Measurements from ENCODE around the gene RBMY1A1. TPM values are rescaled to one million over a fixed set of nuclear protein-coding genes. Genes with fewer than 3 reads are reported as not detected.
"Not testable (repeated sequence)": the region's sequence is repeated elsewhere in the genome, so short reads cannot be mapped to it uniquely, and the experiment has no call there.

Gene RBMY1A1
- total and polyA plus RNA-seq, 2 donors (not counting 1 experiment from before 2014, with no cell fraction given) = not detected

DNA sequence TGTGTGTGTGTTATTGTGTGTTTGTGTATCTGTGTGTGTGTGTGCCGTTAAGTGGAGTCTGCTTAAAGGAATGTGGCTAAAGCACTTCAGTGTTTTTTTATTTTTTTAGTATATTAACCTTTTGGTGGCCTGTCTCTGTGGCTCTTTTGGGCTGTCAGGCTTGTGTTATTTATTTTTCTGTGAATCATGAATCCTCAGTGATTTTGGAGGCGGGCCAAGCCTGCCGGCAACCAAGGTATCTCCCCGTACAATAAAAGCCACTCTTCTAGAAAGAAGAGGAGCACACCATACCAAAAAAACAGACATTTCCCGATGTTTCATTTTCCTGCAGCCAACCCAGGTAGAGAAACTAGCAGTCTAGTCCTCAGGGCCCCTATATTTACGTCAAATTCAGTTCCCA is 57.4 kb downstream of the RBMY1A1 start:
- Mint-ChIP-seq H3K4me1 (peaks cover 1% of the 10 kb centered on the region), H3K9me3 (ENCODE audit: insufficient read depth) (no peaks in the 10 kb centered on the region), H3K4me3 (no peak overlapping the region), H3K27me3 (no peaks in the 10 kb centered on the region), H3K27ac (no peak overlapping the region)
- Histone ChIP-seq H3K27me3 (replicated peaks in 1 of 4; ENCODE audit: control extremely low read depth in 1 of 4, control insufficient read depth in 3 of 4, insufficient read depth in 4 of 4, low read length in 3 of 4) (no peaks in the 10 kb centered on the region), H3K4me2 (replicated peaks; ENCODE audit: low read depth, low read length, poor library complexity, severe bottlenecking) (no peak overlapping the region), H3K4me3 (ENCODE audit: control extremely low read depth in 1 of 5, extremely low read depth in 1 of 5, insufficient read depth in 1 of 5, low read depth in 2 of 5, low read length in 4 of 5) (no peak overlapping the region), H3K4me1 (ENCODE audit: control insufficient read depth in 2 of 2, insufficient read depth in 2 of 2, low read length in 2 of 2) (no peaks in the 10 kb centered on the region), H3K9me3 (ENCODE audit: control extremely low read depth in 1 of 3, control insufficient read depth in 2 of 3, insufficient read depth in 1 of 3, low read length in 2 of 3) (no peaks in the 10 kb centered on the region), H2AFZ (ENCODE audit: insufficient read depth, low read depth, low read length, poor library complexity, severe bottlenecking) (no peak overlapping the region), H3K36me3 (replicated peaks in 1 of 2; ENCODE audit: control extremely low read depth in 1 of 2, control insufficient read depth in 1 of 2, extremely low read depth in 1 of 2, insufficient read depth in 2 of 2, low read length in 1 of 2) (no peaks in the 10 kb centered on the region), H3K9ac (ENCODE audit: low read length) (no peak overlapping the region), H3K79me2 (ENCODE audit: control insufficient read depth, insufficient read depth, low read length) (no peaks in the 10 kb centered on the region), H4K20me1 (ENCODE audit: control insufficient read depth, insufficient read depth, low read length, poor library complexity, severe bottlenecking) (no peaks in the 10 kb centered on the region), H3K27ac (ENCODE audit: low read length in 2 of 2) (no peak overlapping the region)
- ChIA-PET POLR2A (no interaction called here), CTCF (no interaction called here)
- DNase-seq (no peak), ATAC-seq (ENCODE audit: low read depth) (no peak)
- TF ChIP-seq, protein P1, sequence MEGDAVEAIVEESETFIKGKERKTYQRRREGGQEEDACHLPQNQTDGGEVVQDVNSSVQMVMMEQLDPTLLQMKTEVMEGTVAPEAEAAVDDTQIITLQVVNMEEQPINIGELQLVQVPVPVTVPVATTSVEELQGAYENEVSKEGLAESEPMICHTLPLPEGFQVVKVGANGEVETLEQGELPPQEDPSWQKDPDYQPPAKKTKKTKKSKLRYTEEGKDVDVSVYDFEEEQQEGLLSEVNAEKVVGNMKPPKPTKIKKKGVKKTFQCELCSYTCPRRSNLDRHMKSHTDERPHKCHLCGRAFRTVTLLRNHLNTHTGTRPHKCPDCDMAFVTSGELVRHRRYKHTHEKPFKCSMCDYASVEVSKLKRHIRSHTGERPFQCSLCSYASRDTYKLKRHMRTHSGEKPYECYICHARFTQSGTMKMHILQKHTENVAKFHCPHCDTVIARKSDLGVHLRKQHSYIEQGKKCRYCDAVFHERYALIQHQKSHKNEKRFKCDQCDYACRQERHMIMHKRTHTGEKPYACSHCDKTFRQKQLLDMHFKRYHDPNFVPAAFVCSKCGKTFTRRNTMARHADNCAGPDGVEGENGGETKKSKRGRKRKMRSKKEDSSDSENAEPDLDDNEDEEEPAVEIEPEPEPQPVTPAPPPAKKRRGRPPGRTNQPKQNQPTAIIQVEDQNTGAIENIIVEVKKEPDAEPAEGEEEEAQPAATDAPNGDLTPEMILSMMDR (IDR thresholded peaks at IDR 0.05) = no peak
- no peak for TF ChIP-seq EZH2 (IDR thresholded peaks at IDR 0.05; ENCODE audit: borderline replicate concordance, insufficient read depth, low read depth, low read length, poor library complexity, severe bottlenecking)
- WGBS (ENCODE audit: insufficient coverage) = 60% methylated on average over 1 of the region's 6 CpGs
- intact Hi-C loops (cut with micrococcal nuclease) = no loop called here

- H3K27ac ChIP-seq (ENCODE audit: low read length in 2 of 2); H3K9me3 ChIP-seq (ENCODE audit: control extremely low read depth in 1 of 3, control insufficient read depth in 2 of 3, insufficient read depth in 1 of 3, low read length in 2 of 3); H2AFZ ChIP-seq (ENCODE audit: insufficient read depth, low read depth, low read length, poor library complexity, severe bottlenecking); H4K20me1 ChIP-seq (ENCODE audit: control insufficient read depth, insufficient read depth, low read length, poor library complexity, severe bottlenecking); H3K4me3 Mint-ChIP-seq; H3K4me1 Mint-ChIP-seq; H3K4me3 ChIP-seq (ENCODE audit: control extremely low read depth in 1 of 5, extremely low read depth in 1 of 5, insufficient read depth in 1 of 5, low read depth in 2 of 5, low read length in 4 of 5); POLR2A ChIA-PET; H3K27ac Mint-ChIP-seq; H3K27me3 ChIP-seq (replicated peaks in 1 of 4; ENCODE audit: control extremely low read depth in 1 of 4, control insufficient read depth in 3 of 4, insufficient read depth in 4 of 4, low read length in 3 of 4); H3K27me3 Mint-ChIP-seq; DNase-seq; intact Hi-C loops (cut with micrococcal nuclease); H3K4me2 ChIP-seq (replicated peaks; ENCODE audit: low read depth, low read length, poor library complexity, severe bottlenecking); H3K9me3 Mint-ChIP-seq (ENCODE audit: insufficient read depth); H3K9ac ChIP-seq (ENCODE audit: low read length); CTCF ChIA-PET; H3K36me3 ChIP-seq (replicated peaks in 1 of 2; ENCODE audit: control extremely low read depth in 1 of 2, control insufficient read depth in 1 of 2, extremely low read depth in 1 of 2, insufficient read depth in 2 of 2, low read length in 1 of 2); H3K79me2 ChIP-seq (ENCODE audit: control insufficient read depth, insufficient read depth, low read length); H3K4me1 ChIP-seq (ENCODE audit: control insufficient read depth in 2 of 2, insufficient read depth in 2 of 2, low read length in 2 of 2): not testable (repeated sequence)
- ATAC-seq (ENCODE audit: low read depth) = peak; percentile 24
- WGBS (ENCODE audit: insufficient coverage) = 20% methylated on average over 1 of the region's 16 CpGs
These were observed 61.6 kb downstream of the RBMY1A1 start for GRCh38 chrY:21596287-21596686.

Other genes with a start within 250 kb of the RBMY1A1 start
- gene RBMY1B, start 23.5 kb upstream of the RBMY1A1 start, total RNA-seq = not detected in 2 replicates
- gene RBMY1B, start 23.5 kb upstream of the RBMY1A1 start, polyA plus RNA-seq = not detected in 2 replicates